DND-41 (cell line): ENCODE results near the gene STAT4.

Experiments
- ATAC-seq: fragments of 200-7000 bp; cut with Tn5 transposase; 3 replicates; pipeline ENCODE4 v1.9.1; 2021; ENCODE audit warnings: low read depth; ENCODE audit not compliant: insufficient read depth
- DNase-seq: peaks from one replicate; pipeline ENCODE4 v3.0.0-alpha.2; 2020
- H2AFZ ChIP-seq: 2 replicates; pipeline ENCODE4 v1.6.0; 2012; ENCODE audit warnings: low read depth, low read length
- H3K27ac ChIP-seq: 2 replicates; pipeline ENCODE4 v1.5.1; 2012; ENCODE audit warnings: low read length, inconsistent platforms
- H3K27me3 ChIP-seq: fragments of 200-600 bp; sonication (generic); 2 replicates; pipeline ENCODE4 v1.6.0; 2012; ENCODE audit warnings: low read length, mild to moderate bottlenecking, inconsistent platforms; ENCODE audit not compliant: insufficient read depth, poor library complexity
- H3K36me3 ChIP-seq: 2 replicates; pipeline ENCODE4 v1.5.1; 2012; ENCODE audit warnings: low read length, inconsistent platforms; ENCODE audit not compliant: insufficient read depth
- H3K4me1 ChIP-seq: 2 replicates; pipeline ENCODE4 v1.5.1; 2012; ENCODE audit warnings: mild to moderate bottlenecking, low read length; ENCODE audit not compliant: insufficient read depth
- H3K4me2 ChIP-seq: 2 replicates; pipeline ENCODE4 v1.6.0; 2012; ENCODE audit warnings: mild to moderate bottlenecking, moderate library complexity, low read length, inconsistent platforms; ENCODE audit not compliant: insufficient read depth
- H3K4me3 ChIP-seq, 2 experiments: fragments of 200-600 bp in 1 of 2; shearing (Covaris generic) in 1 of 2; 2 replicates each; pipeline ENCODE4 v1.5.1; 2012 to 2016; ENCODE audit warnings: inconsistent platforms in 2 of 2, low read length in 2 of 2, mild to moderate bottlenecking in 2 of 2, low read depth in 1 of 2, moderate library complexity in 1 of 2
- H3K79me2 ChIP-seq: 2 replicates; pipeline ENCODE4 v1.6.0; 2012; ENCODE audit warnings: low read length, inconsistent platforms; ENCODE audit not compliant: insufficient read depth
- H3K9ac ChIP-seq: 2 replicates; pipeline ENCODE4 v1.6.0; 2012; ENCODE audit warnings: low read depth, mild to moderate bottlenecking, inconsistent platforms, low read length, moderate library complexity
- H3K9me3 ChIP-seq: 2 replicates; pipeline ENCODE4 v1.5.1; 2012; ENCODE audit warnings: low read length, moderate library complexity, mild to moderate bottlenecking, inconsistent platforms; ENCODE audit not compliant: insufficient read depth, severe bottlenecking
- H4K20me1 ChIP-seq: 2 replicates; pipeline ENCODE4 v1.6.0; 2012; ENCODE audit warnings: low read length; ENCODE audit not compliant: insufficient read depth
- CTCF ChIP-seq: IDR thresholded peaks from 2 replicates; pipeline ENCODE4 v1.5.1; 2012; ENCODE audit warnings: borderline replicate concordance, low read length, moderate library complexity, mild to moderate bottlenecking; ENCODE audit not compliant: poor library complexity, severe bottlenecking; ENCODE audit errors: extremely low read depth
- EZH2 ChIP-seq: IDR thresholded peaks from 3 replicates; pipeline ENCODE4 v1.6.1; 2012; ENCODE audit warnings: borderline replicate concordance, low read depth, mild to moderate bottlenecking, moderate library complexity, low read length, inconsistent platforms; ENCODE audit not compliant: severe bottlenecking

STAT4 gene

GRCh38 chr2:191171708-191172355 is 21.0 kb upstream of the STAT4 start:
- H2AFZ ChIP-seq, result no peak overlapping the region
- no peaks in the 10 kb centered on the region for H3K79me2 ChIP-seq
- no peak overlapping the region for H3K9ac ChIP-seq
- TF ChIP-seq EZH2 (no peak), CTCF (no peak)
- ATAC-seq, result no peak
- H3K9me3 ChIP-seq, result no peaks in the 10 kb centered on the region
- H3K27ac ChIP-seq, result no peak overlapping the region
- H4K20me1 ChIP-seq, result no peaks in the 10 kb centered on the region
- H3K4me3 ChIP-seq, result no peak overlapping the region
- H3K36me3 ChIP-seq, result no peaks in the 10 kb centered on the region
- no peak overlapping the region for H3K4me2 ChIP-seq
- H3K27me3 ChIP-seq, result no peaks in the 10 kb centered on the region
- H3K4me1 ChIP-seq, result no peaks in the 10 kb centered on the region; the same call in 1 of the 2 replicates
- no peak for DNase-seq

GRCh38 chr2:191171286-191171685 is 20.5 kb upstream of the STAT4 start:
- H3K4me1 ChIP-seq, result no peaks in the 10 kb centered on the region; the same call in 1 of the 2 replicates
- H3K27me3 ChIP-seq, result no peaks in the 10 kb centered on the region
- no peak overlapping the region for H3K27ac ChIP-seq
- no peaks in the 10 kb centered on the region for H3K36me3 ChIP-seq
- DNase-seq, result no peak
- ATAC-seq, result no peak
- H4K20me1 ChIP-seq, result no peaks in the 10 kb centered on the region
- H3K4me2 ChIP-seq, result no peak overlapping the region
- H3K79me2 ChIP-seq, result no peaks in the 10 kb centered on the region
- TF ChIP-seq CTCF (no peak), EZH2 (no peak)
- no peak overlapping the region for H3K4me3 ChIP-seq
- H3K9ac ChIP-seq, result no peak overlapping the region
- H3K9me3 ChIP-seq, result no peaks in the 10 kb centered on the region
- no peak overlapping the region for H2AFZ ChIP-seq

- Histone ChIP-seq H3K36me3 (no peaks in the 10 kb centered on the region), H3K79me2 (no peaks in the 10 kb centered on the region), H4K20me1 (no peaks in the 10 kb centered on the region), H2AFZ (no peak overlapping the region), H3K27ac (no peak overlapping the region), H3K4me3 (no peak overlapping the region), H3K4me2 (no peak overlapping the region), H3K9me3 (no peaks in the 10 kb centered on the region), H3K27me3 (no peaks in the 10 kb centered on the region), H3K4me1 (no peaks in the 10 kb centered on the region; the same call in 1 of the 2 replicates), H3K9ac (no peak overlapping the region)
- ATAC-seq (peak; percentile 76), DNase-seq (no peak)
- TF ChIP-seq EZH2 (no peak), CTCF (no peak)
These were observed 20.0 kb upstream of the STAT4 start for GRCh38 chr2:191170773-191171172.

- Histone ChIP-seq H4K20me1 (no peaks in the 10 kb centered on the region), H3K4me1 (peaks cover 1% of the 10 kb centered on the region), H3K4me2 (no peak overlapping the region)
These were observed 19.5 kb upstream of the STAT4 start for GRCh38 chr2:191170301-191170636.

More at GRCh38 chr2:191170301-191170636, 19.5 kb upstream of the STAT4 start:
- Histone ChIP-seq H3K9ac (no peak overlapping the region), H3K27me3 (no peaks in the 10 kb centered on the region), H3K27ac (no peak overlapping the region), H3K36me3 (no peaks in the 10 kb centered on the region), H3K9me3 (no peaks in the 10 kb centered on the region), H3K4me3 (no peak overlapping the region), H3K79me2 (no peaks in the 10 kb centered on the region), H2AFZ (no peak overlapping the region)
- DNase-seq (no peak), ATAC-seq (no peak)
- TF ChIP-seq CTCF (no peak), EZH2 (no peak)
